GM18951 (cell line): ENCODE results near the gene TAF11.
"Not testable (repeated sequence)": the region's sequence is repeated elsewhere in the genome, so short reads cannot be mapped to it uniquely, and the experiment has no call there.

Source experiments
- POLR2A ChIP-seq: IDR thresholded peaks from 4 replicates; pipeline ENCODE4 v1.6.1; 2011; ENCODE audit warnings: mild to moderate bottlenecking; ENCODE audit not compliant: insufficient read length, insufficient read depth; ENCODE audit errors: extremely low read depth
- in situ Hi-C: fragments of 300-500 bp; cut with MboI; formaldehyde crosslinking; loops from one replicate; pipeline ENCODE4 v1.12.0; 2022; ENCODE audit warnings: low sequenced_read_pairs, mixed read lengths, inconsistent platforms; ENCODE audit not compliant: unreplicated experiment

The TAF11 gene

GRCh38 chr6:34916348-34916967 is 28.6 kb upstream of the TAF11 start:
- no peak for TF ChIP-seq POLR2A
- in situ Hi-C loops, result no loop called here

- TF ChIP-seq POLR2A, result no peak
- in situ Hi-C loops, result no loop called here
Observed at GRCh38 chr6:34914358-34914757, 26.5 kb upstream of the TAF11 start.

GRCh38 chr6:34912715-34913464 is 25.0 kb upstream of the TAF11 start:
- in situ Hi-C loops, result no loop called here
- TF ChIP-seq POLR2A, result no peak

DNA sequence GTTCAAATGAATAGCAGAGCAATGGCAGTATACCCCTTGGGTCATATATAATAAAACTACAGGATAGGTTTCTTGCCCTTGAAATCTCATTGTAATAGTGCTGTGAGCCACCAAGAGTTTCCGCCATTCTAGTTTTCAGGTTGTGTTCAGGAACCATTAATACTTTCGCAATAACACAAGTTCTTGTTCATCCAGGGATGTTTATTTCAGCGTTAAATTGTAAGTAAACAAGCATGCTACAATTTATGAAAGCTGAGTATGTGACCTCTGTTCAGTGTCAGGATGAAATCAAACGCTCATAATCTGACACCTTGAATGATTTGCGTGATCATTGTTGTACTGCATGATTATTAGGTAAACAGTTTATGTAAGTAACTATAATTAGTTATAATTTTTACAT is 24.0 kb upstream of the TAF11 start:
- in situ Hi-C loops, result no loop called here
- no peak for TF ChIP-seq POLR2A

DNA sequence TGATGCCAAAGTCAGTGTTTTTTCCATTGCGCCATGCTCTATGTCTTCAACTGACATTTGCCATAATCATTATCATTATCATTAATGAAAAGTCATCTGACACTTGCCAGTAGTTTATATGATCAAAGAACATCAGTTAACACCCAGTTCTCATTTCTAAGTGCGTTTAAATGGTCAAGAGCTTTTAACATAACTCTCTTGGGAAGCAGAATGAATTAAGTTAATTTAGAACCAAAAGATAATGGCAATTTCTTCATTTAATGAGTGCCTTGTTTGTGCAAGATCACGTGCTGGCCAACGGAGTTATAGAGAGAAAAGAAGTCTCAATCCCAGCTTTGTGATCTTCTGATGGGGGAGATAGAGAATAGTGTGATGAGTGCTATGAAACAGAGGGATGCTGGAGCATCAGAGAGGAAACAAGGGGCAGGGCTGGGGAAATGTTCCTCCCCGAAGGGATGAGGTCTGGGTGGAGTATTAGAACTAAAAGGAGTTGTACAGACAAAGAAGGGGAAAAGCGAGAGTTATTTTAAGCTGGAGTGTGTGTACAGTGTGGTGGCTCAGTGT is 21.6 kb upstream of the TAF11 start:
- TF ChIP-seq POLR2A, result no peak
- in situ Hi-C loops, result no loop called here

DNA sequence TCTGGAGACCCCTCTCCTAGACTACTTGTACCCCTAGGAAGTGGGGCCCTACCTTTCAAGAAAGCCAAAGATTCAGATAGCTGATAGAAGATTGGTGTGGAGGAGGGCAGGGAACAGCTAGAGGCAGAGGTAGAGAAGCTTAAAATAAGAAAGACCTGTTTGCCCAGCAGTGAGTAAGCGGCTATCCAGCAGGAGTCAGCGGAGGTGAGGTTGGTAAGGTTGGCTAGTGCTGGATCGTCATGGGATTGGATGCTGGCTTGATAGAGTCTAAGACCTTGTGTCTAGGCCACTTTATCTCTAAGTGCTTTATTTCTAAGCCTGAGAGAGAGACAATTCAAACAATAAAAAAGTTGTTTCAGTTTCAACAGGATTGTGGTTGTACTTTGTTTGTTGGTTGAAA is 20.4 kb upstream of the TAF11 start:
- in situ Hi-C loops, result no loop called here
- no peak for TF ChIP-seq POLR2A

GRCh38 chr6:34906826-34907225 is 19.0 kb upstream of the TAF11 start:
- TF ChIP-seq POLR2A, result no peak
- in situ Hi-C loops, result no loop called here

GRCh38 chr6:34904990-34905613 is 17.3 kb upstream of the TAF11 start:
- in situ Hi-C loops, result no loop called here
- no peak for TF ChIP-seq POLR2A

DNA sequence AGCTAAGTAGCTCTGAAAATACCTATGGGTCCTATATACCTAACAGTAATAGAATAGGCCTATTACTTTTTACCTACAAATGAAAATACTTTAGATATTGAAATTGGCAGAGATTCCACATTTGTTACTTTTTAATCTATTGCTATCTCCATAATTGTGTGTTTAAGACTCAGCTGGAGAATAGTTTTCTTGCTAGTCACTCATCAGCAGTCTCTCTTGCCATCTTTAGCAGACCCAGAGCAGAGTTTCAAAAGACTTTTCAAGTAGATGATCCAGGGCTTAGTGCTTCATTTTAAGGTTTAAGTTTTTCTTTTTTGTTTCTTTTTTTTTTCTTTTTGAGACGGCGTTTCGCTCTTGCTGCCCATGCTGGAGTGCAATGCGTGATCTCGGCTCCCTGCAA is 14.1 kb upstream of the TAF11 start:
- TF ChIP-seq POLR2A, result no peak
- in situ Hi-C loops, result no loop called here

GRCh38 chr6:34900321-34901031 is 12.6 kb upstream of the TAF11 start:
- in situ Hi-C loops, result no loop called here
- TF ChIP-seq POLR2A, result no peak

GRCh38 chr6:34899748-34900147 is 11.9 kb upstream of the TAF11 start:
- in situ Hi-C loops, result not testable (repeated sequence)

GRCh38 chr6:34897716-34898115 is 9.9 kb upstream of the TAF11 start:
- in situ Hi-C loops, result no loop called here
- no peak for TF ChIP-seq POLR2A

- in situ Hi-C loops, result no loop called here
- TF ChIP-seq POLR2A, result no peak
Observed at GRCh38 chr6:34897130-34897529, 9.3 kb upstream of the TAF11 start.
